OCI-LY3 (cell line): Measurements from ENCODE around the gene OSBPL9.

Experiments
- H2AFZ ChIP-seq: fragments of 200-600, 300-600 bp; shearing (Covaris generic); 2 replicates; pipeline ENCODE4 v1.6.0; 2014; ENCODE audit warnings: antibody characterized with exemption, low read depth, low read length
- H3K27ac ChIP-seq: fragments of 200-600, 300-600 bp; sonication (generic); 2 replicates; pipeline ENCODE4 v1.5.1; 2014; ENCODE audit warnings: mild to moderate bottlenecking, low read length, moderate library complexity, mixed read lengths
- H3K27me3 ChIP-seq: fragments of 200-600, 300-600 bp; sonication (generic); 2 replicates; pipeline ENCODE4 v1.6.1; 2014; ENCODE audit warnings: low read depth, low read length, mixed read lengths
- H3K36me3 ChIP-seq: fragments of 200-600, 300-600 bp; sonication (generic); replicated peaks from 2 replicates; pipeline ENCODE3; 2014; ENCODE audit warnings: low read depth, low read length, mixed read lengths
- H3K4me1 ChIP-seq: fragments of 300-600, 200-600 bp; sonication (generic); 2 replicates; pipeline ENCODE4 v1.6.1; 2014; ENCODE audit warnings: low read length, mixed read lengths
- H3K4me2 ChIP-seq: fragments of 200-600, 300-600 bp; sonication (generic); 2 replicates; pipeline ENCODE4 v1.6.1; 2014; ENCODE audit warnings: low read length, mixed read lengths
- H3K4me3 ChIP-seq: fragments of 300-600, 200-600 bp; sonication (generic); 2 replicates; pipeline ENCODE4 v1.5.1; 2014; ENCODE audit warnings: antibody characterized with exemption, mild to moderate bottlenecking, low read length, moderate library complexity
- H3K79me2 ChIP-seq: fragments of 300-600, 200-600 bp; shearing (Covaris generic); 2 replicates; pipeline ENCODE4 v1.6.1; 2014; ENCODE audit warnings: mild to moderate bottlenecking, low read length, mixed read lengths
- H3K9ac ChIP-seq: fragments of 300-600, 200-600 bp; shearing (Covaris generic); 2 replicates; pipeline ENCODE4 v1.6.0; 2014; ENCODE audit warnings: mild to moderate bottlenecking, low read length, moderate library complexity
- H3K9me3 ChIP-seq: fragments of 200-600, 300-600 bp; shearing (Covaris generic); 2 replicates; pipeline ENCODE4 v1.6.1; 2014; ENCODE audit warnings: low read length, mixed read lengths; ENCODE audit not compliant: insufficient read depth
- H4K20me1 ChIP-seq: fragments of 200-600, 300-600 bp; sonication (generic); 2 replicates; pipeline ENCODE4 v1.6.1; 2016; ENCODE audit warnings: low read length, mixed read lengths; ENCODE audit not compliant: insufficient read depth
- CTCF ChIP-seq: fragments of 200-600, 300-600 bp; sonication (generic); IDR thresholded peaks from 2 replicates; pipeline ENCODE4 v1.5.1; 2014; ENCODE audit warnings: antibody characterized with exemption, low read length, low read depth
- EZH2phosphoT487 ChIP-seq: fragments of 200-600 bp; shearing (Covaris generic); IDR thresholded peaks from 2 replicates; pipeline ENCODE4 v1.6.1; 2018; ENCODE audit warnings: antibody characterized with exemption, mixed run types, low read depth

Gene OSBPL9

GRCh38 chr1:51581238-51581637 lies 35.7 kb upstream of the OSBPL9 start:
- TF ChIP-seq EZH2phosphoT487, result no peak
- TF ChIP-seq CTCF, result no peak
- no peaks in the 10 kb centered on the region for H4K20me1 ChIP-seq
- H3K4me2 ChIP-seq, result no peak overlapping the region

GRCh38 chr1:51583532-51583931 lies 33.4 kb upstream of the OSBPL9 start:
- no peaks in the 10 kb centered on the region for H3K36me3 ChIP-seq
- H3K9me3 ChIP-seq, result no peaks in the 10 kb centered on the region
- peaks cover 7% of the 10 kb centered on the region for H3K4me1 ChIP-seq
- no peak overlapping the region for H3K27ac ChIP-seq
- H3K4me3 ChIP-seq, result no peak overlapping the region
- no peak overlapping the region for H3K4me2 ChIP-seq
- no peak overlapping the region for H3K9ac ChIP-seq
- TF ChIP-seq EZH2phosphoT487, result no peak
- no peak for TF ChIP-seq CTCF
- no peak overlapping the region for H2AFZ ChIP-seq
- no peaks in the 10 kb centered on the region for H3K79me2 ChIP-seq
- no peaks in the 10 kb centered on the region for H4K20me1 ChIP-seq
- no peaks in the 10 kb centered on the region for H3K27me3 ChIP-seq

More at GRCh38 chr1:51581238-51581637, 35.7 kb upstream of the OSBPL9 start:
- H3K9me3 ChIP-seq, result no peaks in the 10 kb centered on the region
- no peaks in the 10 kb centered on the region for H3K27me3 ChIP-seq
- no peaks in the 10 kb centered on the region for H3K36me3 ChIP-seq
- H2AFZ ChIP-seq, result no peak overlapping the region
- no peak overlapping the region for H3K9ac ChIP-seq
- H3K27ac ChIP-seq, result no peak overlapping the region
- H3K4me3 ChIP-seq, result no peak overlapping the region
- H3K4me1 ChIP-seq, result peaks cover 15% of the 10 kb centered on the region
- no peaks in the 10 kb centered on the region for H3K79me2 ChIP-seq

- no peak for TF ChIP-seq CTCF
- TF ChIP-seq EZH2phosphoT487, result no peak
- H3K79me2 ChIP-seq, result no peaks in the 10 kb centered on the region
Measured at GRCh38 chr1:51584021-51584420, 32.9 kb upstream of the OSBPL9 start.

GRCh38 chr1:51592711-51593110 lies 24.2 kb upstream of the OSBPL9 start:
- Histone ChIP-seq H3K4me3 (no peak overlapping the region), H3K4me1 (no peaks in the 10 kb centered on the region), H3K4me2 (no peak overlapping the region), H3K27ac (no peak overlapping the region), H3K79me2 (no peaks in the 10 kb centered on the region), H4K20me1 (no peaks in the 10 kb centered on the region), H2AFZ (no peak overlapping the region), H3K9me3 (no peaks in the 10 kb centered on the region), H3K9ac (no peak overlapping the region), H3K27me3 (no peaks in the 10 kb centered on the region), H3K36me3 (no peaks in the 10 kb centered on the region)
- no peak for TF ChIP-seq CTCF
- TF ChIP-seq EZH2phosphoT487, result no peak

More at GRCh38 chr1:51584021-51584420, 32.9 kb upstream of the OSBPL9 start:
- no peak overlapping the region for H3K4me2 ChIP-seq
- no peaks in the 10 kb centered on the region for H4K20me1 ChIP-seq
- H3K9ac ChIP-seq, result no peak overlapping the region
- no peak overlapping the region for H2AFZ ChIP-seq
- H3K36me3 ChIP-seq, result no peaks in the 10 kb centered on the region
- H3K4me1 ChIP-seq, result peaks cover 2% of the 10 kb centered on the region
- no peak overlapping the region for H3K27ac ChIP-seq
- H3K27me3 ChIP-seq, result no peaks in the 10 kb centered on the region
- no peaks in the 10 kb centered on the region for H3K9me3 ChIP-seq
- H3K4me3 ChIP-seq, result no peak overlapping the region
